ENCODE data around the gene PTPN1. TPM values are rescaled to one million over a fixed set of nuclear protein-coding genes. Genes with fewer than 3 reads are reported as not detected.

The PTPN1 gene
- total RNA-seq, 2 experiments from 2014 or later = 17.1 to 25.1 TPM

DNA sequence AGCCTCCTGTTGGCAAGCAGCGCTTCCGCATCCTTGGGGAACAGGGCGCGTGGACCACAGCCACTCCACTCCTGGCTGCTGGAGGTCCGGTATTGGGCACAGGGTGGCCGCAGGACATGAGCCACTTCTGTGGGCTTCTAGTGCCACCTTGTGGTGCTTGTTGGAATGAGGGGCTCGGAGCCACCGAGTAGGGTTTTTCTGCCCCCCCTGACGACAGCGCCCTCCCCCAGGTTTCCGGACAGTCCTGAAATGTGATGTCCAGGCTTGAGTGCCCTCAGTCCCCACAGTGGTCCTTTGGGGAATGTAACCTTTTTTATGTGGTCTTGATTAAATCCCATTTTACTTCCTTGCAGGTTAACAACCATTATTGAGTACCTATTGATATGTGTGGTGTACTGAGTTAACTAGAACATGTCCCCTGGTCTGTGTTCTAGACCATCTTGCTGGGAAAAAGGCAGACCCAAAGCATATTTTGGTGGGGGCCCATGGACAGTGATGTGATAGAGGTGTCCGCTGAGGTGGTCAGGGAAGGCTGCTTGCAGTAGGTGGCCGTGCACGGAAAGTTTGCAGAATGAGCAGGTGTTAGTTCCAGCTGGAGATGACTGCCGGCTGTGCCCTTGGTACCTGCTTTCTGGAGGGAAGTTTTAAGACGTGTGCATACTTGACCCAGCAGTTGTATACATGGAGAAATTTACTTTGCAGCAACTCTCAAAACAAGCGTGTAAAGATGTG, 70.0 kb downstream of the PTPN1 start:
- ChIA-PET POLR2A (no interaction called here), CTCF (ENCODE audit: unreplicated experiment) (no interaction called here)
- TF ChIP-seq EZH2phosphoT487 (IDR thresholded peaks at IDR 0.05; ENCODE audit: borderline replicate concordance, low read depth, low read length) = no peak
- TF ChIP-seq, protein P1, sequence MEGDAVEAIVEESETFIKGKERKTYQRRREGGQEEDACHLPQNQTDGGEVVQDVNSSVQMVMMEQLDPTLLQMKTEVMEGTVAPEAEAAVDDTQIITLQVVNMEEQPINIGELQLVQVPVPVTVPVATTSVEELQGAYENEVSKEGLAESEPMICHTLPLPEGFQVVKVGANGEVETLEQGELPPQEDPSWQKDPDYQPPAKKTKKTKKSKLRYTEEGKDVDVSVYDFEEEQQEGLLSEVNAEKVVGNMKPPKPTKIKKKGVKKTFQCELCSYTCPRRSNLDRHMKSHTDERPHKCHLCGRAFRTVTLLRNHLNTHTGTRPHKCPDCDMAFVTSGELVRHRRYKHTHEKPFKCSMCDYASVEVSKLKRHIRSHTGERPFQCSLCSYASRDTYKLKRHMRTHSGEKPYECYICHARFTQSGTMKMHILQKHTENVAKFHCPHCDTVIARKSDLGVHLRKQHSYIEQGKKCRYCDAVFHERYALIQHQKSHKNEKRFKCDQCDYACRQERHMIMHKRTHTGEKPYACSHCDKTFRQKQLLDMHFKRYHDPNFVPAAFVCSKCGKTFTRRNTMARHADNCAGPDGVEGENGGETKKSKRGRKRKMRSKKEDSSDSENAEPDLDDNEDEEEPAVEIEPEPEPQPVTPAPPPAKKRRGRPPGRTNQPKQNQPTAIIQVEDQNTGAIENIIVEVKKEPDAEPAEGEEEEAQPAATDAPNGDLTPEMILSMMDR (conservative IDR thresholded peaks at IDR 0.05; ENCODE audit: low read length) = peak; percentile 95
- no peak overlapping the region for H3K4me2 ChIP-seq (ENCODE audit: low read length)
- no peaks in the 10 kb centered on the region for H4K20me1 ChIP-seq (ENCODE audit: insufficient read depth, low read length)
- intact Hi-C loops (cut with micrococcal nuclease; ENCODE audit: unreplicated experiment) = loop anchor here (1.0 kb wide), 1 partner anchor 116 kb away; no protein-coding TSS in a partner anchor
- no TSS peak for BruUV-seq (replicated peaks)
- H3K27ac ChIP-seq (ENCODE audit: low read depth, low read length, poor library complexity, severe bottlenecking) = no peak overlapping the region
- H3K79me2 ChIP-seq (ENCODE audit: insufficient read depth, low read depth, low read length) = no peaks in the 10 kb centered on the region
- peak; percentile 55 for DNase-seq (ENCODE audit: low spot score)
- peaks cover 53% of the 10 kb centered on the region for H3K36me3 ChIP-seq (ENCODE audit: insufficient read depth, low read length)
- no peaks in the 10 kb centered on the region for H3K9me2 ChIP-seq (ENCODE audit: insufficient read depth, low read length)
- no peak overlapping the region for H2AFZ ChIP-seq (ENCODE audit: low read length)
- H3K4me3 ChIP-seq (ENCODE audit: low read depth, low read length, poor library complexity, severe bottlenecking) = no peak overlapping the region
- H3K4me1 ChIP-seq (ENCODE audit: insufficient read depth, low read length, poor library complexity, severe bottlenecking) = peaks cover 29% of the 10 kb centered on the region
- H3K9me3 ChIP-seq (ENCODE audit: low read length) = no peaks in the 10 kb centered on the region

DNA sequence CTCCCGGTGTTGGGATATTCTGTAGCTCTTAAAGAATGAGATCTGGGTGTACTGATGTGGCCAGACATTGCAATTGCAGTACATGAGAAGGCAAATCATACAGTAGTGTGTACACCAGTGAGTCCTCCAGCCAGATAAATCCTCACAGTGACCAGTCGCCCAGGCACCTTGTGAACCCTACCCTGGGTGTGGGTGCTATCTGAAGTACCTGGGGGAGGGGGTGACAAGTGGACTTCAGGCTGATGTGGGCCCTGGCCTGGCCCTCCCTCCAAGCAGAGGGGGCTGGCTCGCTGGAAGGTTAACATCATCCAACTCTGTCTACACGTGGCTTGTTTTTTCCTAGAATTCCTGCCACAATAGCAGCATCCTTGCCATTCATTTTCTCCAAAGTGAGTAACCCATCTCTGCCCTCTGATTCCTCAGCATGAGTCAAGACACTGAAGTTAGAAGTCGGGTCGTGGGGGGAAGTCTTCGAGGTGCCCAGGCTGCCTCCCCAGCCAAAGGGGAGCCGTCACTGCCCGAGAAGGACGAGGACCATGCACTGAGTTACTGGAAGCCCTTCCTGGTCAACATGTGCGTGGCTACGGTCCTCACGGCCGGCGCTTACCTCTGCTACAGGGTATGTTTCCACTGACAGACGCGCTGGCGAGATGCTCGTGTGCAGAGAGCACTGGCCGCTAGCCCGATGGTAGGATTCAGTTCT, 70.8 kb downstream of the PTPN1 start:
- intact Hi-C loops (cut with micrococcal nuclease; ENCODE audit: unreplicated experiment) = loop anchor here (1.0 kb wide), 1 partner anchor 117 kb away; no protein-coding TSS in a partner anchor
- Histone ChIP-seq H3K27ac (ENCODE audit: low read depth, low read length, poor library complexity, severe bottlenecking) (peak overlapping the region; percentile 66), H4K20me1 (ENCODE audit: insufficient read depth, low read length) (no peaks in the 10 kb centered on the region), H3K4me3 (ENCODE audit: low read depth, low read length, poor library complexity, severe bottlenecking) (no peak overlapping the region), H3K4me1 (ENCODE audit: insufficient read depth, low read length, poor library complexity, severe bottlenecking) (peaks cover 29% of the 10 kb centered on the region), H2AFZ (ENCODE audit: low read length) (no peak overlapping the region), H3K36me3 (ENCODE audit: insufficient read depth, low read length) (peaks cover 49% of the 10 kb centered on the region), H3K4me2 (ENCODE audit: low read length) (no peak overlapping the region), H3K79me2 (ENCODE audit: insufficient read depth, low read depth, low read length) (no peaks in the 10 kb centered on the region), H3K9me2 (ENCODE audit: insufficient read depth, low read length) (no peaks in the 10 kb centered on the region), H3K9me3 (ENCODE audit: low read length) (no peaks in the 10 kb centered on the region)
- POLR2A ChIA-PET = no interaction called here
- no TSS peak for BruUV-seq (replicated peaks)
- CTCF ChIA-PET (ENCODE audit: unreplicated experiment) = no interaction called here
- TF ChIP-seq EZH2phosphoT487 (IDR thresholded peaks at IDR 0.05; ENCODE audit: borderline replicate concordance, low read depth, low read length) = no peak
- TF ChIP-seq, protein P1 (conservative IDR thresholded peaks at IDR 0.05; ENCODE audit: low read length) = no peak
- no peak for DNase-seq (ENCODE audit: low spot score)
